ENCODE data around the gene CRTAC1. TPM values are rescaled to one million over a fixed set of nuclear protein-coding genes. Genes with fewer than 3 reads are reported as not detected.

The CRTAC1 gene
- total and polyA plus RNA-seq, 2 experiments from 2014 or later = 0.47 to 1.2 TPM

GRCh38 chr10:98020254-98020653 is 10.2 kb downstream of the CRTAC1 start:
- H3K27ac Mint-ChIP-seq = no peak overlapping the region
- Histone ChIP-seq H3K4me2 (no peak overlapping the region), H3K4me1 (ENCODE audit: insufficient read depth) (no peaks in the 10 kb centered on the region), H3K79me2 (replicated peaks; ENCODE audit: insufficient read depth) (no peaks in the 10 kb centered on the region), H2AFZ (no peak overlapping the region), H3K4me3 (no peak overlapping the region), H3K9me2 (ENCODE audit: insufficient read depth) (no peaks in the 10 kb centered on the region), H3K36me3 (ENCODE audit: insufficient read depth) (no peaks in the 10 kb centered on the region), H3K27ac (ENCODE audit: low read depth) (no peak overlapping the region), H3K27me3 (ENCODE audit: insufficient read depth) (no peaks in the 10 kb centered on the region), H3F3A (replicated peaks; ENCODE audit: low read depth) (no peaks in the 10 kb centered on the region), H4K20me1 (replicated peaks; ENCODE audit: insufficient read depth) (no peaks in the 10 kb centered on the region; the same call in 1 of the 2 replicates)
- H3K9me3 Mint-ChIP-seq = no peaks in the 10 kb centered on the region
- H3K27me3 Mint-ChIP-seq (ENCODE audit: insufficient read depth, low read depth, poor library complexity) = peaks cover 10% of the 10 kb centered on the region
- H3K4me1 Mint-ChIP-seq = peaks cover 19% of the 10 kb centered on the region
- no peak for ATAC-seq
- DNase-seq (ENCODE audit: low spot score) = no peak
- no peak overlapping the region for H3K4me3 Mint-ChIP-seq
- no peak for TF ChIP-seq ZNF114 (CRISPR knock-in tag; IDR thresholded peaks at IDR 0.05)
- TF ChIP-seq, protein P1, sequence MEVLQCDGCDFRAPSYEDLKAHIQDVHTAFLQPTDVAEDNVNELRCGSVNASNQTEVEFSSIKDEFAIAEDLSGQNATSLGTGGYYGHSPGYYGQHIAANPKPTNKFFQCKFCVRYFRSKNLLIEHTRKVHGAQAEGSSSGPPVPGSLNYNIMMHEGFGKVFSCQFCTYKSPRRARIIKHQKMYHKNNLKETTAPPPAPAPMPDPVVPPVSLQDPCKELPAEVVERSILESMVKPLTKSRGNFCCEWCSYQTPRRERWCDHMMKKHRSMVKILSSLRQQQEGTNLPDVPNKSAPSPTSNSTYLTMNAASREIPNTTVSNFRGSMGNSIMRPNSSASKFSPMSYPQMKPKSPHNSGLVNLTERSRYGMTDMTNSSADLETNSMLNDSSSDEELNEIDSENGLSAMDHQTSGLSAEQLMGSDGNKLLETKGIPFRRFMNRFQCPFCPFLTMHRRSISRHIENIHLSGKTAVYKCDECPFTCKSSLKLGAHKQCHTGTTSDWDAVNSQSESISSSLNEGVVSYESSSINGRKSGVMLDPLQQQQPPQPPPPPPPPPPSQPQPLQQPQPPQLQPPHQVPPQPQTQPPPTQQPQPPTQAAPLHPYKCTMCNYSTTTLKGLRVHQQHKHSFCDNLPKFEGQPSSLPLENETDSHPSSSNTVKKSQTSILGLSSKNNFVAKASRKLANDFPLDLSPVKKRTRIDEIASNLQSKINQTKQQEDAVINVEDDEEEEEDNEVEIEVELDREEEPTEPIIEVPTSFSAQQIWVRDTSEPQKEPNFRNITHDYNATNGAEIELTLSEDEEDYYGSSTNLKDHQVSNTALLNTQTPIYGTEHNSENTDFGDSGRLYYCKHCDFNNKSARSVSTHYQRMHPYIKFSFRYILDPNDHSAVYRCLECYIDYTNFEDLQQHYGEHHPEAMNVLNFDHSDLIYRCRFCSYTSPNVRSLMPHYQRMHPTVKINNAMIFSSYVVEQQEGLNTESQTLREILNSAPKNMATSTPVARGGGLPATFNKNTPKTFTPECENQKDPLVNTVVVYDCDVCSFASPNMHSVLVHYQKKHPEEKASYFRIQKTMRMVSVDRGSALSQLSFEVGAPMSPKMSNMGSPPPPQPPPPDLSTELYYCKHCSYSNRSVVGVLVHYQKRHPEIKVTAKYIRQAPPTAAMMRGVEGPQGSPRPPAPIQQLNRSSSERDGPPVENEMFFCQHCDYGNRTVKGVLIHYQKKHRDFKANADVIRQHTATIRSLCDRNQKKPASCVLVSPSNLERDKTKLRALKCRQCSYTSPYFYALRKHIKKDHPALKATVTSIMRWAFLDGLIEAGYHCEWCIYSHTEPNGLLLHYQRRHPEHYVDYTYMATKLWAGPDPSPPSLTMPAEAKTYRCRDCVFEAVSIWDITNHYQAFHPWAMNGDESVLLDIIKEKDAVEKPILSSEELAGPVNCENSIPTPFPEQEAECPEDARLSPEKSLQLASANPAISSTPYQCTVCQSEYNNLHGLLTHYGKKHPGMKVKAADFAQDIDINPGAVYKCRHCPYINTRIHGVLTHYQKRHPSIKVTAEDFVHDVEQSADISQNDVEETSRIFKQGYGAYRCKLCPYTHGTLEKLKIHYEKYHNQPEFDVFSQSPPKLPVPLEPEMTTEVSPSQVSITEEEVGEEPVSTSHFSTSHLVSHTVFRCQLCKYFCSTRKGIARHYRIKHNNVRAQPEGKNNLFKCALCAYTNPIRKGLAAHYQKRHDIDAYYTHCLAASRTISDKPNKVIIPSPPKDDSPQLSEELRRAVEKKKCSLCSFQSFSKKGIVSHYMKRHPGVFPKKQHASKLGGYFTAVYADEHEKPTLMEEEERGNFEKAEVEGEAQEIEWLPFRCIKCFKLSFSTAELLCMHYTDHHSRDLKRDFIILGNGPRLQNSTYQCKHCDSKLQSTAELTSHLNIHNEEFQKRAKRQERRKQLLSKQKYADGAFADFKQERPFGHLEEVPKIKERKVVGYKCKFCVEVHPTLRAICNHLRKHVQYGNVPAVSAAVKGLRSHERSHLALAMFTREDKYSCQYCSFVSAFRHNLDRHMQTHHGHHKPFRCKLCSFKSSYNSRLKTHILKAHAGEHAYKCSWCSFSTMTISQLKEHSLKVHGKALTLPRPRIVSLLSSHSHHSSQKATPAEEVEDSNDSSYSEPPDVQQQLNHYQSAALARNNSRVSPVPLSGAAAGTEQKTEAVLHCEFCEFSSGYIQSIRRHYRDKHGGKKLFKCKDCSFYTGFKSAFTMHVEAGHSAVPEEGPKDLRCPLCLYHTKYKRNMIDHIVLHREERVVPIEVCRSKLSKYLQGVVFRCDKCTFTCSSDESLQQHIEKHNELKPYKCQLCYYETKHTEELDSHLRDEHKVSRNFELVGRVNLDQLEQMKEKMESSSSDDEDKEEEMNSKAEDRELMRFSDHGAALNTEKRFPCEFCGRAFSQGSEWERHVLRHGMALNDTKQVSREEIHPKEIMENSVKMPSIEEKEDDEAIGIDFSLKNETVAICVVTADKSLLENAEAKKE (CRISPR knock-in tag; IDR thresholded peaks at IDR 0.05) = no peak
- no peak for TF ChIP-seq REST (IDR thresholded peaks at IDR 0.05; ENCODE audit: unreplicated experiment)
- no peak for TF ChIP-seq ETS1 (IDR thresholded peaks at IDR 0.05)
- TF ChIP-seq JUNB (IDR thresholded peaks at IDR 0.05; ENCODE audit: unreplicated experiment) = no peak
- no peak for TF ChIP-seq ZNF331 (CRISPR knock-in tag; IDR thresholded peaks at IDR 0.05; ENCODE audit: low read depth)
- TF ChIP-seq EZH2 (IDR thresholded peaks at IDR 0.05; ENCODE audit: low read depth, unreplicated experiment) = no peak
- TF ChIP-seq, protein P2, sequence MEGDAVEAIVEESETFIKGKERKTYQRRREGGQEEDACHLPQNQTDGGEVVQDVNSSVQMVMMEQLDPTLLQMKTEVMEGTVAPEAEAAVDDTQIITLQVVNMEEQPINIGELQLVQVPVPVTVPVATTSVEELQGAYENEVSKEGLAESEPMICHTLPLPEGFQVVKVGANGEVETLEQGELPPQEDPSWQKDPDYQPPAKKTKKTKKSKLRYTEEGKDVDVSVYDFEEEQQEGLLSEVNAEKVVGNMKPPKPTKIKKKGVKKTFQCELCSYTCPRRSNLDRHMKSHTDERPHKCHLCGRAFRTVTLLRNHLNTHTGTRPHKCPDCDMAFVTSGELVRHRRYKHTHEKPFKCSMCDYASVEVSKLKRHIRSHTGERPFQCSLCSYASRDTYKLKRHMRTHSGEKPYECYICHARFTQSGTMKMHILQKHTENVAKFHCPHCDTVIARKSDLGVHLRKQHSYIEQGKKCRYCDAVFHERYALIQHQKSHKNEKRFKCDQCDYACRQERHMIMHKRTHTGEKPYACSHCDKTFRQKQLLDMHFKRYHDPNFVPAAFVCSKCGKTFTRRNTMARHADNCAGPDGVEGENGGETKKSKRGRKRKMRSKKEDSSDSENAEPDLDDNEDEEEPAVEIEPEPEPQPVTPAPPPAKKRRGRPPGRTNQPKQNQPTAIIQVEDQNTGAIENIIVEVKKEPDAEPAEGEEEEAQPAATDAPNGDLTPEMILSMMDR (conservative IDR thresholded peaks at IDR 0.05; ENCODE audit: low read depth in 2 of 2) = no peak
- no peak for TF ChIP-seq EZH2phosphoT487 (IDR thresholded peaks at IDR 0.05; ENCODE audit: unreplicated experiment)
- no peak for TF ChIP-seq CREB1 (CRISPR knock-in tag; IDR thresholded peaks at IDR 0.05; ENCODE audit: low read depth)
- no peaks in the 10 kb centered on the region for H3K36me3 Mint-ChIP-seq (ENCODE audit: low read depth)

Measured in GM23338 (cell line).